GM13977 (cell line): ENCODE results near the gene STARD13.
"Not testable (repeated sequence)": the region's sequence is repeated elsewhere in the genome, so short reads cannot be mapped to it uniquely, and the experiment has no call there.

ENCODE experiments used
- DNase-seq: peaks from one replicate; pipeline ENCODE4 v3.0.0; 2012; ENCODE audit warnings: low spot score
- in situ Hi-C: fragments of 300-500 bp; cut with MboI; formaldehyde crosslinking; loops from one replicate; pipeline ENCODE4 v1.12.0; 2022; ENCODE audit warnings: low sequenced_read_pairs, low pct_unique_long_range_greater_than_20kb, mixed read lengths, inconsistent platforms; ENCODE audit not compliant: unreplicated experiment
- TF ChIP-seq, protein P1 (sequence below): IDR thresholded peaks from 2 replicates; pipeline ENCODE4 v1.5.1; 2012; ENCODE audit warnings: mild to moderate bottlenecking, control low read depth; ENCODE audit not compliant: insufficient read depth; ENCODE audit errors: extremely low read depth, missing control alignments

Gene STARD13

GRCh38 chr13:33244907-33245287 is 40.7 kb downstream of the STARD13 start:
- TF ChIP-seq, protein P1, sequence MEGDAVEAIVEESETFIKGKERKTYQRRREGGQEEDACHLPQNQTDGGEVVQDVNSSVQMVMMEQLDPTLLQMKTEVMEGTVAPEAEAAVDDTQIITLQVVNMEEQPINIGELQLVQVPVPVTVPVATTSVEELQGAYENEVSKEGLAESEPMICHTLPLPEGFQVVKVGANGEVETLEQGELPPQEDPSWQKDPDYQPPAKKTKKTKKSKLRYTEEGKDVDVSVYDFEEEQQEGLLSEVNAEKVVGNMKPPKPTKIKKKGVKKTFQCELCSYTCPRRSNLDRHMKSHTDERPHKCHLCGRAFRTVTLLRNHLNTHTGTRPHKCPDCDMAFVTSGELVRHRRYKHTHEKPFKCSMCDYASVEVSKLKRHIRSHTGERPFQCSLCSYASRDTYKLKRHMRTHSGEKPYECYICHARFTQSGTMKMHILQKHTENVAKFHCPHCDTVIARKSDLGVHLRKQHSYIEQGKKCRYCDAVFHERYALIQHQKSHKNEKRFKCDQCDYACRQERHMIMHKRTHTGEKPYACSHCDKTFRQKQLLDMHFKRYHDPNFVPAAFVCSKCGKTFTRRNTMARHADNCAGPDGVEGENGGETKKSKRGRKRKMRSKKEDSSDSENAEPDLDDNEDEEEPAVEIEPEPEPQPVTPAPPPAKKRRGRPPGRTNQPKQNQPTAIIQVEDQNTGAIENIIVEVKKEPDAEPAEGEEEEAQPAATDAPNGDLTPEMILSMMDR: no peak
- in situ Hi-C loops: no loop called here
- no peak for DNase-seq

GRCh38 chr13:33244210-33244906 is 41.2 kb downstream of the STARD13 start:
- in situ Hi-C loops: no loop called here
- no peak for DNase-seq
- TF ChIP-seq, protein P1: no peak

GRCh38 chr13:33242984-33243617 is 42.5 kb downstream of the STARD13 start:
- in situ Hi-C loops: no loop called here
- no peak for DNase-seq
- TF ChIP-seq, protein P1: no peak

GRCh38 chr13:33242372-33242771 is 43.2 kb downstream of the STARD13 start:
- DNase-seq, in situ Hi-C loops: not testable (repeated sequence)

DNA sequence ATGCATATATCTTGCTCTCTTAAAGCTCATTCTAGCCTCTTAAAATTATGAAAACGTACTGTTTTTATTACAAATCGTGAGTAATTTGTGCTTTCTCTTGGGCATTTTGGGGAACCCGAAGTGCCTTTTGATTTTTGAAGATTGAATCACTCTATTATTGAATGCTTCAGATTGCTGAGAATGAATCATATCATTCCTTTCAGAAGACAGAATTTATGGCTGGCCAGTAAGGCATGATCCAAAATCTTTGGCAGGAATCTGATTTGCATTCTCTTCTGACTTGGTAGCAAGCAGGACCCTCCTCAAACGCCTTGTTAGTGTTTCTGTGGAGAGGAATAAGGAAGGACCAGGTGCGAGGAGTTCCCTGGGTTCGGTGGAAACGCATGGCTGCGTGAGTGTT is 49.5 kb downstream of the STARD13 start:
- TF ChIP-seq, protein P1: no peak
- in situ Hi-C loops: no loop called here
- no peak for DNase-seq

- DNase-seq: no peak
- TF ChIP-seq, protein P1: no peak
- in situ Hi-C loops: no loop called here
Measured at GRCh38 chr13:33235564-33235963, 50.0 kb downstream of the STARD13 start.

GRCh38 chr13:33235078-33235477 is 50.5 kb downstream of the STARD13 start:
- in situ Hi-C loops: no loop called here
- TF ChIP-seq, protein P1: no peak
- DNase-seq: no peak
